GM20431 (cell line): Measurements from ENCODE around the gene ANKRD62.

Experiments
- in situ Hi-C: fragments of 300-500 bp; cut with MseI, MboI; formaldehyde crosslinking; loops from one replicate; pipeline ENCODE4 v1.15.0; 2020; ENCODE audit warnings: low sequenced_read_pairs; ENCODE audit not compliant: unreplicated experiment

ANKRD62 gene

GRCh38 chr18:12159446-12159845, 65.8 kb downstream of the ANKRD62 start:
- in situ Hi-C loops: no loop called here

GRCh38 chr18:12162786-12163185, 69.1 kb downstream of the ANKRD62 start:
- in situ Hi-C loops: no loop called here

- in situ Hi-C loops: no loop called here
Observed at GRCh38 chr18:12165038-12165768, 71.6 kb downstream of the ANKRD62 start.
